Stimulated activated CD8-positive, alpha-beta memory T cell treated with anti-CD3 and anti-CD28 coated beads, Interleukin-7, amount 100 ng/mL, for 24 hours (primary cell): ENCODE data around the gene LRRC4B.

Experiments used
- DNase-seq: peaks from one replicate; pipeline ENCODE4 v3.0.0-alpha.2; 2020; ENCODE audit warnings: low read depth

Gene LRRC4B

DNA sequence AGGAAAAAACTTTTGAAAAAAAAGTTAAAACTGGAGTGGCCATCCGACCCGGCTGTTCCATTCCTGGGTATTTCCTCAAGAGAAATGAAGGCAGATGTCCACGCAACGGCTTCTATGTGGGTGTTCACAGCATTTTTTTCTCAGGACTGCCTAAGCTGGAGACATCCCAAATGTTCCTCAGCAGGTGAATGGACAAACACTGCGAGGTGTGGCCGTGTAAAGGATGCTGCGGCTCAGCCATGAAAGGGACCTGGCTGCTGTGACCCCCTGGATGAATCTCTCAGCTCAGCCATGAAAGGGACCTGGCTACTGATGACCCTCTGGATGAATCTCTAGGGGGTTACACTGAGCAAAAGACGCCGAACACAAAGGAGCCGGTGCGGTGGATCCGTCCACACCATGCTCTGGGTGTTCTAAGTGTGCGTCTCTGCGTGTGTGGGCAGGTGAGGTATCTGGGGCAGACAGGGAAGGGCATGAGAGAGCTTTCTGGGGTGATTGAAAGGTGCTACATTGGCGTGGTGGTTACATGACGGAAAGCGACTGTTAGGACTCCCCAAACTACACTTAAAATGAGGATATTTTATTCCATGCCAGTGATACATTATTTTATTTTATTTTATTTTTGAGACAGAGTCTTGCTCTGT lies 47.3 kb downstream of the LRRC4B start:
- DNase-seq = no peak

DNA sequence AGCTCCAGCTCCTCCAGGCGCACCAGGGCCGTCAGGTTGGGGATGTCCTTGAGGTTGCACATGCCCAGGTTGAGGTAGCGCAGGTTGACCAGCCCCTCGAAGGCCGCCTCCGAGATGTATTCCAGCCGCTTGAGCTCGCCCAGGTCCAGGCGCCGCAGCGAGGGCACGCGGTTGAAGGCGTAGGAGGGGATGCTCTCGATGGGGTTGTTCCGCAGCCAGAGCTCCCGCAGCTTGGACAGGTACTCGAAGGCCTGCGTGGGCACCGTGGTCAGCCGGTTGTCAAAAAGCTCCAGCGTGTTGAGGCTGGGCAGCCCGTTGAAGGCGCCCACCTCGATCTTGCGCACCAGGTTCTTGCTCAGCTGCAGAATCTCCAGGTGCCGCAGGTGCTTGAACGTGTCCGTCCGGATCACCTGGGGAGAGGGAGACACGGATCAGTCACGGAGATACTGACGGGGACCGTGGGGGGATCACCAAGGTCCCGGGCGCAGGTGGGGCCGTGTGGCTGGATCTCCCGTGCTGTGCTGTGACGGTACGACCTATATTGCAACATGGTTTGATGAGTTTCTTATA lies 49.1 kb downstream of the LRRC4B start:
- DNase-seq = no peak

DNA sequence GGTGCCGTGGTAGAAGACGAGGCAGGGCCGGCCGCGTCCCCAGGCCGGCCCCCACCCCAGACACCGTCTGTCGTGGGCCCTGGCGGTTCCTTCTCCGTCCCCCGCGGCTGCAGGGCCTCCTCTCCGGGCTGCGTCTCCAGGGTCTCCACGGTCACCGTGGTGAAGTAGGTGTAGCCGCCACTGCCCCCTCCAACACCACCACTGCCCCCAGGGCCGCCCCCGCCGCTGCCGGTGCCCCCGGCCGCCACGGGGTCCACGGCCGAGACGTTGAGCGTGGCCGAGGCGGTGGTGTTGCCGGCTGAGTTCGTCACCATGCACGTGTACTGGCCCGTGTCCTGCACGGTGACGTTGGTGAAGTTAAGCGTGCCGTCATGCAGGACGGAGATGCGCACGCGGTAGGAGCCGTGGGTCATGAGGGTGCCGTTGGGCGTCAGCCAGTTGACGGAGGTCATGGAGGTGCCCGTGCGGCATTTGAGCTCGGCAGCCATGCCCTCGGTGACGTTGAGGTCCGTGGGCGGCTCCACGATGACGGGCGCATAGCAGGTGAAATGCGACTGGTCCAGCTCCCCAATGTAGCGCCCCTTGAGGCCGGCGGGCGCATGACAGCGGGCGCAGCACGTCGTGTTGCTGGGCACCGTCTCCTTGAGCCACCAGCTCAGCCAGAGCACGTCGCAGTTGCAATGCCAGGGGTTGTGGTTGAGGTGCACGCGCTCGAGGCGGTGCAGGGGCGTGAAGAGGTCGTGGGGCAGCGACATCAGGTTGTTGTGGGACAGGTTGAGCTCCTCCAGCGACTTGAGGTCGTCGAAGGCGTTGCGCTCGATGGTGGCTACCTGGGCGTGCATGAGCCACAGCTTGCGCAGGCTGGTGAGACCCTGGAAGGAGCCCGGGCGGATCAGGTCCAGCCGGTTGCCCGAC lies 49.9 kb downstream of the LRRC4B start:
- DNase-seq = no peak

DNA sequence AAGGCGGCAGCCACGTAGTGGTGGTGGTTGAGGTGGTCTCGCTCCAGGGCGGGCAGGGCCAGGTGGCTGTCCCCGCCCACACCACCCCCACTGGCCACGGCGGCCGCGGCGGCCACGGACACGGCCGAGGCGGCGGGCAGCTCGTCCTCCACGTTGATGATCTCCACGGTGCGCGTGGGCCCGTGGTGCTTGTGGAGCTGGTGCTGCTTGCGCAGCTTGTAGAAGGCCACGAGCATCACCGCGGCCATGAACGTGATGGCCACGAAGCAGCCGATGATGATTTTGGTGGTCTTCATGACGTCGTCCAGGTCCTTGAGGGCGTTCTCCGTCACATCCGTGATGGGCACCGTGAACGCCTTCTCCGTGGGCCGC lies 50.5 kb downstream of the LRRC4B start:
- no peak for DNase-seq

DNA sequence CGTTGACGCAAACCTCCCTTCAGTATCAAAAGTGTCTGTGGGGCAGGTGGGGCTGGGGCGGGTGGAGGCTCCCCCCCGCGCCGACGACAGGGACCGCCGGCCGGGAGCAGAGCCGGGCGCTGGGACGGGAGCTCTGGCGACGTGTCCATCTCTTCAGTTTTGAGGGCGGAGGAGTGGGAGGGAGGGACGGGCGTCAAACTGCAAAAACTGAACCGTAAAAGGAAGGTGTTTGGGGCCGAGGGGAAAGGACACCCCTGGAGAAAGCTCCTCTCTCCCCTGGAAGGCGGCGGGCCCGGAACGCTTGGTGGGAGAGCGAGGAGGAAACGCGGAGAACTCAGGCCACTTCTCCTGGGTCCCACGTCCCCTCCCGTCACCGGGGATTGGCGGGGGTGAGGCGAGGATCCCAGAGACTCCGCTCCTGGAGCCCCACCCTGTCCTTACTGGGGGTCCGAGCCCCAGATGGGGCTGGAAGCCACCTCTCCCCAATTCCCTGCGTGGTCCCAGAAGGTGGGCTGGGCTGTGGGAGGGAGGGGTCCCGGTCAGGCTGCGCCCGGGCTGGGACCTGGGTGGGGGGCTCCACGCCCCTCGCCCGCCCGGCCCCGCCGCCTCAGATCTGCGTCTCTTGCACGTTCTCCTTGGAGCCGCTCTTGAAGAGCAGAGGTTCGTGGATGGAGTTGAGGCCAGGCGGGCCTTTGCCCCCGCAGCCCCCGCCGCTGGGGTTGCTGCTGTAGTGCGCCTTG lies 51.1 kb downstream of the LRRC4B start:
- DNase-seq = no peak

DNA sequence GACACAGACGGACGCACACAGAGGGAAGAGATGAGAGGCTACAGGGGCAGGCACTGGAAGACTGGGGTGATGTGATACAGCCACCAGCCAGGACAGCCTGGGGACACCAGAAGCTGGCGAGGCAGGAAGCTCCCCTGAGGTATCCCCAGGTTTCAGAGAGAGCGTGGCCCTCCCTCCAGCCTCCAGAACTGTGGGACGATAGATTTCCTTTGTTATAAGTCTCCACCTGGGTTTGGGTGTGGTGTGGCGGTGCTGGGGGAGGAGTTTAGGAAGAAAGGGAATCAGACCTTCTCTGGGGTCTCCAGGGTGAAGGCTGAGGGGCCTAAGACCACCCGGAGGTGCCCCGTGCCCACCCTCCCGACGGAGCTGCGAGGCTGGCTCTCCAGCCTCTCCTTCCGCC lies 51.8 kb downstream of the LRRC4B start:
- no peak for DNase-seq

DNA sequence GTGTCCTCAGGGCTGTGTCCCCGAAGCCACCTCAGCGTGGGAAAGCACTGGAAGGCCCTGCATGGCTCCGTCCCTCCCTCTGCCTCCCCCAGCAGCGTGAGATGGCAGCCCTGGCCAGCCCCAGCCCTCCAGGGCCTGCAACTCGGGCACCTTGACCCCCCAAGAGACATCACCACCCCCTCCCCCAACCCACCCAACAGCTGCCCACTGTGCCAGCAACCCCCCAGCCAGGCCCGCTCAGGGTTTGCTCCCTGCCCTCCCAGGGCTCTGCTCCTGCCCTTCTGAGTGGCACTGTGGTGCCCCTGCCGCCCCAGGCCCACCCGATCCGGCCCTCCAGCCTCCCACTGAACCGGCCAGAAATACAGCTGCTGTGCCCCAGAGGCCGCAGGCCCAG lies 53.1 kb downstream of the LRRC4B start:
- no peak for DNase-seq

DNA sequence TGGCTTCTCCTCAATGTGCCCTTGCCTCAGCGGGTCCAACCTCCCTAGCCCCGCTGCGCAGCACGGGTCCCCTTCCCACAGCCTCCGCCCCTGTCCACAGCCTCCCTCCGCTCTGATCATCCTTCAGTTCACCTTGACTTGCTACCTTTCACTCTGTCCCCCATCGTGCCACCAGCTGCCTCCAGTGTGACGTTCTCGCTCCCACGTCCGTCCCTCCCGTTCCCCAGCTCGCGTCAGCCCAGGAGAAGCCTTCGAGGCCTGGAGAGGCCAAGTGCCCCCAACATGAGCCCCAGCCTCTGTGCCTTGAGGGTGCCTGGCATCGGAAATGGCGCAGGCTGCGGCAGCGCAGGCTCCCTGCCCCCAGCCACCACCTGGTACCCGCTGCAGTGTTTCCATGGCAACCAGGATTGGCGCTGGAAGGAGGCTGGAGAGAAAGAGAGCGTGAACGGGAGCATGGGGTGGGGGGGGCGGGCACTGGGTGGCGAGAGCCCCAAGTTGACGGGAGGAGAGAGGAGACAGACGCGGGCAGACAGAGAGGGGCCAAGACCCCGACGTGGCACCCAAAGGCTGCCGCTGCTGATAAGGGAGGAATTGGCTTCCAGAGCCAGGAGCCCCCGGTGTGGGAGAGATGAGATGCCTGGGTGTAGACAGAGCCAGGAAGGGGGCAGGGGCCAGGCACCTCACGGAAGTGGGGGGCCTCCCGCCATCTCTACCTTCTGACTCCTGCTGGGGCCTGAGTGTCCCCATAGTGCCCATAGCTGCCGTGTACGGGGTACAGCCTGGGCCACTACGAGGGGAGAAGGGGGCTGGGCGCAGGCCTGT lies 53.7 kb downstream of the LRRC4B start:
- DNase-seq = no peak

DNA sequence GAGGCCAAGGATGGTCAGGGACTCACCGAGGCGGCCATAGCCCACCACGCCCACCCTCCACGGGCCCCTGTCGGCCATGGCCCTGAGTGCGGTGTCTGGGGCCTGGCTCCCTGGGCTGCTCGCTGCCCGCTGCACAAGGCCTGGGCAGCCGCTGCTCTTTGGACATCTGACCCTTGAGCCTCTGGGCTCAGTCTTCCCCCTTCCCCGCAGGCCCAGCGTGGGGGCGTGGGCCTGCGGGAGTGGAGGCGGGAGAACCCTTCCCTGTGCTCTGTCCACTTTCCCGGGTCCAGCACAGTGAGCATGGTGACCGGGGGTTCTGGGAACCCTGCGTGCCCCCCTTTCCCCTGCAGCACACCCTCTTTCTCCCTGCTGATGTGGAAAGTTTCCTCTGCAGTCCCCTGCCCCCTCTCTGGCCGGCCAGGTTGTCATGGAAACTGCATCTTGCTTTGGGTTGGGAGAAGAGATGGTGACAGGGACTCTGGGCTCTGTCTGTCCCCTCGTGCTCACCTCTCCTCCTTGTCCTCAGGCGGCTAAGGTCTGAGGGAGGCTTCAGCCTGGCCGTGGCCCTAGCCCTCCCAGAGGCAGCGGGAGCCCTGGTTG lies 54.4 kb downstream of the LRRC4B start, which contains the start of gene ASPDH:
ASPDH (minus strand) TSS at position 168 of the 600 bp plus-strand sequence; CDS start at position 78, 90 bp downstream.
- no peak for DNase-seq

DNA sequence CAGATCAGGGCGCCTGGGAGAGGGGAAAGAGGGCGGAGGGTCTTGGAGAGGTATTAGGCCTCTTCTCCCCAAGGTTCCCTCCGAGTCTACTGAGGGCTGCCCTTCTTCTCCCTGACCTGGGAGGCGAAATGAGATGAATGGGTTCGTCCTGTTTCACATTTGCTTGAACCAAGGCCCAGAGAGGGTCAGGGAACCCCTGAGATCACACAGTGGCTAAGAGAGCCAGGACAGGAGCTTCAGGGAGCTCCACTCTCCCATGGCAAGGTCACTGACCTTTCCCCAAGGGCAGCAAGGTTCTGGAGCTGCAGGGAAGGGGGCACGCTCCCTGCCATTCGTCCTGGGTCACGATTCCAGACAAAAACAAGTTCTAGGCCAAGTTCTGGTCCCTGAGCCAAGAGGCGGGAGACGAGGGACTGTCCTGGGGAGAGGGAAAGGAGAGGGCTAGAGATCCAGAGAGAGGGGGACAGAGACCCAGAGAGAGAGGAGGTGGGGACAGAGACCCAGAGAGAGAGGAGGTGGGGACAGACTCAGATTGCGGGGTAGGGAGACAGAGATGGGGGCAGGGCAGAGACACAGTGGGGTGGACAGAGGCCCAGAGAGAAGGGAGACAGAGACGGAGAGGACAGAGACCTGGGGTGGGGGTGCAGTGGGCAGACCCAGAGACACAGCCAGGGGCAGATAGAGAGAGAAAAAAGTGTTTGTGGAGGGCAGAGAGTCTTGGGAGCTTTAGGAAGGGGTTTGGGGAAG lies 55.1 kb downstream of the LRRC4B start:
- DNase-seq = no peak

DNA sequence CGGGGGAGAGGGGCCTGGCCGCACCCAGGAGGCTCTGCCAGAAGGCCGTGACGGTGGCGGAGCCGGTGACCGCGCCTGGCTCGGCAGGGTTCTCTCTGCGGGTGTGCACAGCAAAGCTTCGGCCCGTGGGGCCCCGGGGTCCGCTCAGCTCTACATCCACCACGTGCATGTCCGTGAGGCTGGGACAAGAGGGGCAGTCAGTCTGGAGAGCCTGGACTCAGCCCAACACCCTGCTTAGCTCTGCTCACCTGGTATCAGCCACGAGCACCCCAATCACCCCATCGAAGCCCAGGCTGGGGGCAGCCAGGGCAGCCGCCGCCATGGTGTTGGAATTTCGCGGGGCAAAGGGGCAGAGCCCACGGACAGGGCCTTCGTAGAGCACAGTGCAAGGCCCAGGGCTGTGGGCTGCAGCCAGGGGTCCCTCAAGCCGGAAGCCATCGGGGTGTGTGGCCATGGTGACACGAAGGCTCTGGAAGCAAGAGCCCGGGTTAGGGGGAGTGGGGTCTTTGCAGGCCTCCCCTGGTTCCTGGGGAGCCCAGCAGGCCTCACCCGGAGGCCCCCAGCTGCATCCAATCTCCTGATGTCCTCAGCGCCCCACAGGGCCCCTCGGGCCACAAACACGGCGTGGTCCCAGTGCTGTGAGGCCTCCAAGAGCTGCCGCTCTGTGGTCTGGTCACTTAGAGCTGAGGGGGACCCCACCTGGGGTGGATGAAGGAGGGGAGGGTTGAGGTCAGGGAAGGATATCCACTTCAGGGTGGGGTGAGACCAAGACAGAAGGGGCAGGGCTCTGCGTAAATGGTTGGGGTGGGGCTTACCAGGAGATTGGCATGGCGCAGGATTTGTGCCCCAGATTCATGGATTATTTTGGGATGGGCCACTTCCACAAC lies 55.9 kb downstream of the LRRC4B start:
- no peak for DNase-seq

DNA sequence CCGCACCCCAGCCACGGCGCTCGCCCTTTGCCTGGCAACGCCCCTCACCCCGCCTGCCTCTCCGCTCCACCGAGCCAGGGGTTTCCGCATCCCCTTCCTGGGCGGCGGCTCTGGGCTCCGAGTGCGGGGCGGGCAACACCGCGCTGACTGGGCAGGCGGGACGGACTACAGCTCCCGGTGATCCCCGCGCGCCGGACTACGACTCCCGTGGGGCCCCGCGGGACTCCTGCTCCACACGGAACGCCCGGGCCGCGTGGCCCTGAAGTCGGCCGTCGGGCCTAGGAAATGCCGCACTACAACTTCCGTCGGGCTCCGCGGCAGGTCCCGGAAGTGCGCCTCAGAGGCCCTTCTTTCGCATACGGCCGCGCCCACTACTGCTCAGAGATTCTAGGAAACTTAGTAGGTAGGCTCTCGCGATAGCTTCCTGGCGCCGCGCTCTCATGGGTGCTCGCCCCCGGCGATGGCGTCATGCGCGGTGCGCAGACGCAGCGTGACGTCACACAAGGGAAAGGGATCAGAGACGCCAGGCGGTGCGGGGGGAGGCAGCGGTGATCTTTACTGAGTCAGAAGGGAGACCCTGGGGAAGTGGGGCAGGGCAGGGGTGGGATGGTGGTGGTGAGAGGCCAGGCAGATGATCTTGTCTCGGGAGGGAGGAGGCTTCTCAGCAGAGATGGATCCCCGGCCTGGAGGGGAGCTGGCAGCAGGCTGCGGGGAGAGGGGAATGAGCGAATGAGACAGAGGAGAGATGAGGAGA lies 57.0 kb downstream of the LRRC4B start, which contains the start of gene JOSD2:
JOSD2 (minus strand) TSS at position 123 of the 754 bp plus-strand sequence. CDS start 760 bp downstream, outside the sequence.
- peak; percentile 88 for DNase-seq

DNA sequence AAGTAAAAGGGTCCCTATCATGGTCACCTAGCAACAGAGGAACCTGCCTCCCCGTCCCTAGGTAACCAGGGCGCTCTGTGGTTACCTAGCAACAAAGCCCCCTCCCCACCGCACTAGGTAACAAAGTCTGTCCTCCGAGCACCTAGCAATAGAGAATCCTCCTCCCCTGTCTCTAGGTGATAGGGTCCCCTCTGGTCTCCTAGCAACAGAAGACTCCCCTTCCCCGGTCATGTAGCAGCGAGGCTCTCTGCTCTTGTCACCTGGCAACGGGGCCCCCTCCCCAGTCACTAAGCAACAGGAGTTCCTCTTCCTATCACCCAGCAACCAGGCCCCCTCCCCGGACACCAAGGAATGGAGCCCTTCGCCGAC lies 57.6 kb downstream of the LRRC4B start:
- no peak for DNase-seq

DNA sequence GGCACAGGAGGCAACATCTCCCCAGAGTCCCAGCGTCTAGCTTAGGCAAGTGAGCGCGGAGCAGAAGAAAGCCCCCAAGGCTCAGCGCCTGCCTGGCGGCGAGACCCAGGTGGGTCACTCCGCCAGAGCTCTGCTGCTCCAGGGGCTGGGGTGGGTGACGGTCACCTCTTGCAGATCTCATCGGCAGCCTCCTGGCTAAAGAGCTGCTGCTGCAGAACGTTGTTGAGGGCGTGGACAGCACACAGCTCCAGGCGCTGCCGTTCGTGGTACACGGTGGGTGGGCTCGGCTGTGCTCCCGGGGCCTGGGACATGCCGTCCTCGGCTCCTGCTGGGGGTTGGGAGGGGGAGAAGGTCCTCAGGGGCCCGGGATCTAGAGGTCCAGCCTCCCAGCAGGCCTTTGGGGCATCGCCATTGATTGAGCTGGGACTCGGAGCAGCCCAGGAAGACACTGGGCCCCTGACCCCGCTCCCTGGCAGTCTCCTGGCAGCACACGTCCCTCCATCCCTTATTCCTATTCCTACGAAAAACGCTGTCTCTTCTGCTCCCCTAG lies 58.0 kb downstream of the LRRC4B start:
- DNase-seq = no peak

DNA sequence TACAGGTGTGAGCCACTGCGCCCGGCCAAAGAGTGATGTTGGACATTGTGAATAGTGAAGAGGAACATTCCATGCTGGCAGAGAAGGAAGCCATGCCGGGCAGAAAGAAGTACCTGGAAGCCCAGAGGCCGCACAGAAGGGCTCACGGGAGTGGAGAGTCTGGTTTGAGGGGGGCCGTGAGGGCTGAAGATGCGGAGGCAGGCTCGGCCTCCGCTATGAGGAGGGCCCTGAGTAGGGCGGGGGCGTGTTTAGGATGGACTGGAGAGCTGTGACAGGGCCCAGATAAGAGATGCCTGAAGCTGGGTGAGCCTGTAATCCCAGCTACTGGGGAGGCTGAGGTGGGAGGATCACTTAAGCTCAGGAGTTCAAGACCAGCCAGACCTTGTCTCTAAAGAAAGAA lies 58.9 kb downstream of the LRRC4B start:
- no peak for DNase-seq

DNA sequence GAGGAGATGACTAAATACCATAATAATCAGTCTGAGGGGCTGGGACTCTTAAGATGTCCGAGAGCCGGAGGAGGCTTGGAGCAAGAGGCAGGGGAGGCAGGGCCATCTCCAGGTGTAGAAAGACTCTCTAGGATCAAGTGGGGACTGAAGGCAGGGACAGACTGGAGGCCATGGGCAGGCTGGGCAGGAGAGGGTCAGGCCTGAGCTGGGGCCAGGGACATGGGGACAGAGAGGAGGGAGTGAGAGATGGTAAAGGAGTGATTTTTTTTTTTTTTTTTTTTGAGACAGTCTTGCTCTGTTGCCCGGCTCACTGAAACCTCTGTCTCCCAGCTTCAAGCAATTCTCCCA lies 59.4 kb downstream of the LRRC4B start:
- no peak for DNase-seq

DNA sequence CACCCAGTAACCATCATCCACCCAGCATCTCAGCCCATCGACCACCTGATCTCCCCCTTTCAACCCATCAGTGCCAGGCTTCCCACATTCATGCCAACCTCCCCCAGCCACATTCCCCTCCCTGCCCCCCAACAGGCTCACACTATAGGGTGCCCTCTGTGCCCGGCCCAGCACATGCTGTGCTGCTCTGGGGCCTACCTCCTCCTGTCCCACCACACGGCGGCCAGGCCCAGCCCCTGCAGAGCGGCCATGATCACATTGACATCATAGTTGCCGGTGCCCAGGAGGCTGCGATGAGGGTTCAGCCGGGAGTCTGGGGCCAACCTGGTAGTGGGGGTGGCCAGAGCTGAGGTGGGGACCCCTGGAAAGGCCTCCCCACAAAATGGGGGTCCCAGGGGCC lies 60.9 kb downstream of the LRRC4B start:
- no peak for DNase-seq

DNA sequence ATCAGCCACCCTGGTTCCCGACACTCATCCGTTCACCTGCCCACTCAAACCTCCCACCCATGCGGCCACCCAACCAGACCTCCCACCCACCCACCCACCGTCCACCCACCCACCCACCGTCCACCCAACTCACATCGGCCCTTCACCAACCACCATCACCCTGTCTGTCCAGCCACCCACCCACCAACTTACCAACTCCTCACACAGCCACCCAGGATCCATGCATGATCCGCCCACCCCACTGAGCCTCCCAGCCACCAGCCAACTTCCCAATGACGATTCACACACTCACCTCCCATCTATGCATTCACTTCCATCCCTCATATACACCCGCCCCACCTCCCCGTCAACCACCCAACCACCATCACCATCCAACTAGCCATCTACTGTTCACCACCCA lies 61.5 kb downstream of the LRRC4B start:
- DNase-seq = no peak
